Measurements from ENCODE around the gene PLA2G4E. TPM values are rescaled to one million over a fixed set of nuclear protein-coding genes. Genes with fewer than 3 reads are reported as not detected.

Gene PLA2G4E
- total RNA-seq, 6 experiments from 2014 or later, result not detected

GRCh38 chr15:41941644-41942415, 79.0 kb downstream of the PLA2G4E start:
- Histone ChIP-seq H3K4me1 (no peaks in the 10 kb centered on the region), H3K27me3 (no peaks in the 10 kb centered on the region), H3K27ac (no peak overlapping the region), H3K9me3 (no peaks in the 10 kb centered on the region), H3K4me3 (no peak overlapping the region), H3K36me3 (peaks cover 0 to 20% (median 2%) of the 10 kb centered on the region in 4 donors)
- intact Hi-C loops (cut with DNase I), result no loop called here
- no peak for ATAC-seq
- DNase-seq, result peak in 1 of 3 donors; percentile 38
- 84% methylated on average over 11 of the region's 22 CpGs for WGBS (ENCODE audit: insufficient coverage, low coverage, low lambda C conversion rate, missing lambda C conversion rate)
- TF ChIP-seq CTCF (IDR thresholded peaks at IDR 0.05) (no peak), POLR2A (IDR thresholded peaks at IDR 0.05) (no peak)

GRCh38 chr15:41940441-41940857, 80.4 kb downstream of the PLA2G4E start:
- TF ChIP-seq POLR2A (IDR thresholded peaks at IDR 0.05) (no peak), CTCF (IDR thresholded peaks at IDR 0.05) (no peak)
- no peak overlapping the region for H3K27ac ChIP-seq
- no peaks in the 10 kb centered on the region for H3K4me1 ChIP-seq
- H3K4me3 ChIP-seq, result no peak overlapping the region
- no peak for DNase-seq
- WGBS (ENCODE audit: insufficient coverage, low coverage, low lambda C conversion rate, missing lambda C conversion rate), result 71% methylated on average over 8 of the region's 13 CpGs
- ATAC-seq, result peak in 1 of 4 donors; percentile 7
- peaks cover 0 to 20% (median 2%) of the 10 kb centered on the region in 4 donors for H3K36me3 ChIP-seq
- intact Hi-C loops (cut with DNase I), result no loop called here
- no peaks in the 10 kb centered on the region for H3K27me3 ChIP-seq
- no peaks in the 10 kb centered on the region for H3K9me3 ChIP-seq

- peak in 1 of 3 donors; percentile 26 for DNase-seq
- WGBS (ENCODE audit: insufficient coverage, low coverage, low lambda C conversion rate, missing lambda C conversion rate), result 84% methylated on average over 6 of the region's 9 CpGs
- ATAC-seq, result no peak
- Histone ChIP-seq H3K36me3 (peaks cover 0 to 20% (median 2%) of the 10 kb centered on the region in 4 donors), H3K9me3 (no peaks in the 10 kb centered on the region), H3K4me3 (no peak overlapping the region), H3K4me1 (no peaks in the 10 kb centered on the region), H3K27me3 (no peaks in the 10 kb centered on the region), H3K27ac (no peak overlapping the region)
- intact Hi-C loops (cut with DNase I), result no loop called here
- TF ChIP-seq POLR2A (IDR thresholded peaks at IDR 0.05) (no peak), CTCF (IDR thresholded peaks at IDR 0.05) (no peak)
Observed at GRCh38 chr15:41939986-41940385, 80.9 kb downstream of the PLA2G4E start.

- H3K27me3 ChIP-seq, result no peaks in the 10 kb centered on the region
- no peak overlapping the region for H3K4me3 ChIP-seq
- TF ChIP-seq POLR2A (IDR thresholded peaks at IDR 0.05) (no peak), CTCF (IDR thresholded peaks at IDR 0.05) (no peak)
- no peaks in the 10 kb centered on the region for H3K9me3 ChIP-seq
- 47% methylated on average over 4 of the region's 4 CpGs for WGBS (ENCODE audit: insufficient coverage, low coverage, low lambda C conversion rate, missing lambda C conversion rate)
- H3K36me3 ChIP-seq, result peaks cover 0 to 20% (median 1%) of the 10 kb centered on the region in 4 donors
- peak in 3 of 4 donors; percentile 14 to 17 (median 16) for ATAC-seq
- peak overlapping the region in 2 of 3 donors; percentile 26 to 52 for H3K27ac ChIP-seq
- DNase-seq, result no peak
- intact Hi-C loops (cut with DNase I), result no loop called here
- H3K4me1 ChIP-seq, result no peaks in the 10 kb centered on the region
Observed at GRCh38 chr15:41937568-41937923, 83.3 kb downstream of the PLA2G4E start.

Measured in right lobe of liver (tissue), 6 donors.